Endodermal cell (in vitro differentiated cells): ENCODE data around the gene HOXB1. TPM values are rescaled to one million over a fixed set of nuclear protein-coding genes. Genes with fewer than 3 reads are reported as not detected.
A peak's percentile ranks its signal among the peaks of the same experiment; 100 is the strongest.

Source experiments
- DNase-seq: peaks from one replicate; pipeline ENCODE4 v3.0.0-alpha.2; 2017
- H3K27ac ChIP-seq: 2 replicates; pipeline ENCODE4 v1.5.1; 2013; ENCODE audit warnings: mild to moderate bottlenecking, low read depth, low read length, moderate library complexity
- H3K27me3 ChIP-seq: 2 replicates; pipeline ENCODE4 v1.6.1; 2013; ENCODE audit warnings: mild to moderate bottlenecking, low read length, moderate library complexity; ENCODE audit not compliant: insufficient read depth, control insufficient read depth, poor library complexity, severe bottlenecking
- H3K36me3 ChIP-seq: 2 replicates; pipeline ENCODE4 v1.7.0; 2013; ENCODE audit warnings: mild to moderate bottlenecking, low read length, moderate library complexity; ENCODE audit not compliant: control insufficient read depth, insufficient read depth
- H3K4me1 ChIP-seq: one replicate; pipeline ENCODE4 v1.7.0; 2013; ENCODE audit warnings: low read length; ENCODE audit not compliant: control insufficient read depth, insufficient read depth
- H3K4me3 ChIP-seq: 2 replicates; pipeline ENCODE4 v1.5.1; 2013; ENCODE audit warnings: mild to moderate bottlenecking, low read length, moderate library complexity
- H3K9ac ChIP-seq: 2 replicates; pipeline ENCODE4 v1.6.1; 2013; ENCODE audit warnings: mild to moderate bottlenecking, low read length, moderate library complexity; ENCODE audit not compliant: poor library complexity, severe bottlenecking; ENCODE audit errors: extremely low read depth
- H3K9me3 ChIP-seq: 2 replicates; pipeline ENCODE4 v1.6.1; 2013; ENCODE audit warnings: mild to moderate bottlenecking, low read length, moderate library complexity; ENCODE audit not compliant: control insufficient read depth
- H3K27ac Mint-ChIP-seq: 2 replicates; pipeline ENCODE4 v1.8.0; 2020; ENCODE audit warnings: mixed read lengths
- H3K27me3 Mint-ChIP-seq: 2 replicates; pipeline ENCODE4 v1.8.0; 2021; ENCODE audit warnings: mild to moderate bottlenecking, mixed read lengths; ENCODE audit not compliant: insufficient read depth
- H3K36me3 Mint-ChIP-seq: 2 replicates; pipeline ENCODE4 v1.8.0; 2020; ENCODE audit warnings: low read depth, mixed read lengths
- H3K4me1 Mint-ChIP-seq: 2 replicates; pipeline ENCODE4 v1.8.0; 2020; ENCODE audit warnings: mixed read lengths
- H3K4me3 Mint-ChIP-seq: 2 replicates; pipeline ENCODE4 v1.8.0; 2020; ENCODE audit warnings: mild to moderate bottlenecking, moderate library complexity, mixed read lengths
- H3K9me3 Mint-ChIP-seq: 2 replicates; pipeline ENCODE4 v1.8.0; 2020; ENCODE audit warnings: mild to moderate bottlenecking, mixed read lengths
- CTCF ChIP-seq: fragments of 200-600 bp; sonication (generic); conservative IDR thresholded peaks from 2 replicates; pipeline ENCODE4 v1.5.0; 2021; ENCODE audit warnings: antibody characterized with exemption, mild to moderate bottlenecking
- WGBS, 2 experiments: methylation state at CpG; one replicate each; pipeline versions ENCODE4 v1.1.5 to v1.1.7; 2013; ENCODE audit warnings: missing lambda C conversion rate in 2 of 2, mixed read lengths in 1 of 2; ENCODE audit not compliant: insufficient coverage in 1 of 2, insufficient read length in 1 of 2; 5-methylcytosine and 5-hydroxymethylcytosine counted together
- total RNA-seq, 2 donors: library from RNA; stranded (reverse); fragmentation: NEBNext Ultra II Directional in 1 of 2; extraction: Animal tissue kit (Norgen Biotek cat#: 25700) in 1 of 2; gene quantifications; 2 replicates in 1 of 2; 3 replicates in 1 of 2; pipeline ENCODE4 v1.2.1, GENCODE V29; 2021

The HOXB1 gene
- total RNA-seq, 2 donors from 2014 or later, result not detected

- no peaks in the 10 kb centered on the region for H3K9me3 Mint-ChIP-seq
- peak overlapping the region; percentile 82 for H3K4me3 ChIP-seq
- H3K9me3 ChIP-seq, result no peaks in the 10 kb centered on the region
- H3K27me3 Mint-ChIP-seq, result peaks cover 96% of the 10 kb centered on the region
- peak; percentile 93 for DNase-seq
- H3K27me3 ChIP-seq, result peaks cover 97% of the 10 kb centered on the region
- H3K36me3 ChIP-seq, result no peaks in the 10 kb centered on the region
- H3K9ac ChIP-seq, result peak overlapping the region; percentile 6
- H3K27ac ChIP-seq, result peak overlapping the region; percentile 95
- WGBS, 2 experiments, result 0 to 1% methylated on average over 10 to 72 of the region's 72 CpGs
- TF ChIP-seq CTCF, result peak; percentile 64
- H3K4me1 ChIP-seq, result peaks cover 4% of the 10 kb centered on the region
- H3K36me3 Mint-ChIP-seq, result no peaks in the 10 kb centered on the region
- H3K27ac Mint-ChIP-seq, result no peak overlapping the region
- peaks cover 27% of the 10 kb centered on the region for H3K4me1 Mint-ChIP-seq
- peak overlapping the region; percentile 46 for H3K4me3 Mint-ChIP-seq
Observed at GRCh38 chr17:48543107-48543853, 12.5 kb upstream of the HOXB1 start.

- H3K27me3 ChIP-seq, result peaks cover 91% of the 10 kb centered on the region
- DNase-seq, result no peak
- peak overlapping the region; percentile 6 for H3K9ac ChIP-seq
- no peaks in the 10 kb centered on the region for H3K9me3 ChIP-seq
- 6 to 14% methylated on average over 10 to 12 of the region's 12 CpGs for WGBS, 2 experiments
- no peak for TF ChIP-seq CTCF
- Mint-ChIP-seq H3K4me1 (peaks cover 27% of the 10 kb centered on the region), H3K4me3 (peak overlapping the region; percentile 46), H3K27ac (no peak overlapping the region), H3K9me3 (no peaks in the 10 kb centered on the region), H3K36me3 (no peaks in the 10 kb centered on the region), H3K27me3 (peaks cover 93% of the 10 kb centered on the region)
- peak overlapping the region; percentile 82 for H3K4me3 ChIP-seq
- H3K36me3 ChIP-seq, result no peaks in the 10 kb centered on the region
- peak overlapping the region; percentile 95 for H3K27ac ChIP-seq
- peaks cover 4% of the 10 kb centered on the region for H3K4me1 ChIP-seq
Observed at GRCh38 chr17:48542698-48543106, 11.9 kb upstream of the HOXB1 start.

GRCh38 chr17:48542114-48542656 is 11.4 kb upstream of the HOXB1 start:
- peaks cover 93% of the 10 kb centered on the region for H3K27me3 Mint-ChIP-seq
- peak; percentile 75 for DNase-seq

More at GRCh38 chr17:48542114-48542656, 11.4 kb upstream of the HOXB1 start:
- Histone ChIP-seq H3K36me3 (no peaks in the 10 kb centered on the region), H3K27ac (peak overlapping the region; percentile 76), H3K4me3 (peak overlapping the region; percentile 47), H3K9me3 (no peaks in the 10 kb centered on the region), H3K9ac (no peak overlapping the region), H3K27me3 (peaks cover 86% of the 10 kb centered on the region), H3K4me1 (peaks cover 2% of the 10 kb centered on the region)
- TF ChIP-seq CTCF, result no peak
- Mint-ChIP-seq H3K4me3 (peak overlapping the region; percentile 57), H3K36me3 (no peaks in the 10 kb centered on the region), H3K4me1 (peaks cover 27% of the 10 kb centered on the region), H3K27ac (no peak overlapping the region), H3K9me3 (no peaks in the 10 kb centered on the region)
- 47 to 62% methylated on average over 7 to 24 of the region's 27 CpGs for WGBS, 2 experiments
